IPS-15b (cell line): ENCODE measurements around the gene PSKH1.
"Not testable (repeated sequence)": the region's sequence is repeated elsewhere in the genome, so short reads cannot be mapped to it uniquely, and the experiment has no call there.

Experiments used
- H3K27me3 ChIP-seq: one replicate; pipeline ENCODE4 v1.6.1; 2013; ENCODE audit warnings: low read length; ENCODE audit not compliant: control insufficient read depth, insufficient read depth
- H3K36me3 ChIP-seq: one replicate; pipeline ENCODE4 v1.6.1; 2013; ENCODE audit warnings: low read length; ENCODE audit not compliant: control insufficient read depth, insufficient read depth
- H3K4me1 ChIP-seq: one replicate; pipeline ENCODE4 v1.6.1; 2013; ENCODE audit warnings: mild to moderate bottlenecking, low read length; ENCODE audit not compliant: control insufficient read depth, insufficient read depth
- H3K4me3 ChIP-seq: one replicate; pipeline ENCODE4 v1.5.1; 2013; ENCODE audit warnings: low read depth, low read length
- H3K9ac ChIP-seq: one replicate; pipeline ENCODE4 v1.6.1; 2013; ENCODE audit warnings: low read depth, mild to moderate bottlenecking, low read length
- H3K9me3 ChIP-seq: one replicate; pipeline ENCODE4 v1.6.1; 2013; ENCODE audit warnings: mild to moderate bottlenecking, low read length; ENCODE audit not compliant: control insufficient read depth, insufficient read depth

PSKH1 gene

DNA sequence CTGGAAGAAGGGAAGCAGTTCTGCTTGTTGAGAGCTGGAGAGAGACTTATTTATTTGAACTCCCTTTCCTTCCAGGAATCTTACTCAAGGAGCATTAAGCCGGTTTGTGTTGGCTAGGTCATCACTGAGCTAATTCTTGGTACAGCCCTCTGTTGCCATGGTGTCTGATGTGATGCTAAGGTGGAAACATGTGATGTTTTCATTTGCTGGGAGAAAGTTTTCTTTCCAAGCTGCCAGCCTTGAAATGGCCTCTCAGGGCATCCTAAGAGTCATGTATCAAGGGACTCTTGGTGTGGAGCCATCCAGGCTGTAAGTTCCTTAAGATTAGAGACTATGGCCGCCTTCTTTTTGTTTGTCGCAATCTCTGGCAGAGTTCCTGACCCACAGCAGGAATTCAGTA lies 4.2 kb downstream of the PSKH1 start:
- Histone ChIP-seq H3K4me3 (no peak overlapping the region), H3K36me3 (no peaks in the 10 kb centered on the region), H3K9ac (no peak overlapping the region), H3K4me1 (peaks cover 4% of the 10 kb centered on the region), H3K9me3 (no peaks in the 10 kb centered on the region), H3K27me3 (no peaks in the 10 kb centered on the region)

- H3K27me3 ChIP-seq: no peaks in the 10 kb centered on the region
- H3K4me1 ChIP-seq: no peaks in the 10 kb centered on the region
- H3K4me3 ChIP-seq: no peak overlapping the region
- H3K9ac ChIP-seq: no peak overlapping the region
- H3K9me3 ChIP-seq: no peaks in the 10 kb centered on the region
- H3K36me3 ChIP-seq: no peaks in the 10 kb centered on the region
Measured at GRCh38 chr16:67901734-67902133, 8.7 kb downstream of the PSKH1 start.

- no peaks in the 10 kb centered on the region for H3K9me3 ChIP-seq
Measured at GRCh38 chr16:67902831-67903230, 9.8 kb downstream of the PSKH1 start.

GRCh38 chr16:67907397-67908180 lies 14.5 kb downstream of the PSKH1 start:
- peaks cover 15% of the 10 kb centered on the region for H3K36me3 ChIP-seq
- H3K9me3 ChIP-seq: no peaks in the 10 kb centered on the region
- no peak overlapping the region for H3K4me3 ChIP-seq
- H3K4me1 ChIP-seq: no peaks in the 10 kb centered on the region
- no peak overlapping the region for H3K9ac ChIP-seq
- no peaks in the 10 kb centered on the region for H3K27me3 ChIP-seq

More at GRCh38 chr16:67902831-67903230, 9.8 kb downstream of the PSKH1 start:
- Histone ChIP-seq H3K36me3 (no peaks in the 10 kb centered on the region), H3K4me3 (no peak overlapping the region), H3K27me3 (no peaks in the 10 kb centered on the region), H3K4me1 (no peaks in the 10 kb centered on the region), H3K9ac (no peak overlapping the region)

GRCh38 chr16:67909056-67909742 lies 16.1 kb downstream of the PSKH1 start:
- Histone ChIP-seq H3K36me3 (peaks cover 15% of the 10 kb centered on the region), H3K9ac (no peak overlapping the region), H3K27me3 (no peaks in the 10 kb centered on the region), H3K4me1 (no peaks in the 10 kb centered on the region), H3K4me3 (no peak overlapping the region), H3K9me3 (no peaks in the 10 kb centered on the region)

- H3K27me3 ChIP-seq: no peaks in the 10 kb centered on the region
- H3K4me3 ChIP-seq: no peak overlapping the region
- H3K9ac ChIP-seq: no peak overlapping the region
- H3K36me3 ChIP-seq: peaks cover 15% of the 10 kb centered on the region
- peaks cover 2% of the 10 kb centered on the region for H3K4me1 ChIP-seq
- no peaks in the 10 kb centered on the region for H3K9me3 ChIP-seq
Measured at GRCh38 chr16:67910158-67910557, 17.1 kb downstream of the PSKH1 start.

GRCh38 chr16:67914758-67915495 lies 21.9 kb downstream of the PSKH1 start:
- Histone ChIP-seq H3K9ac (no peak overlapping the region), H3K4me3 (no peak overlapping the region), H3K9me3 (no peaks in the 10 kb centered on the region), H3K36me3 (peaks cover 14% of the 10 kb centered on the region), H3K4me1 (peaks cover 5% of the 10 kb centered on the region), H3K27me3 (no peaks in the 10 kb centered on the region)

DNA sequence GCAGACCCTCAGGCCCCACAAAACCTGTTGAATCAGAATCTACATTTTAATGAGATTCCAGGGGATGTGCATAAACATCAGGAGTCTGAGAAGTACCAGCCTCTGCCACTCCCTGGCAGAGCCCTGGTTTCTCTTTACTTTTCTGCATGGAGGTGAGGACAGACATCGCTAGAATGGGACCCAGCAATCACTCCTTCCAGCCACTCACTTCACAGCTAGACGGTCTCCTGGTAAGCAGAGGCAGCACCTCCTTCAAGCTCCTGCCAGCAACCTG lies 22.4 kb downstream of the PSKH1 start:
- H3K9me3 ChIP-seq, H3K4me3 ChIP-seq, H3K4me1 ChIP-seq, H3K9ac ChIP-seq, H3K27me3 ChIP-seq: not testable (repeated sequence)
- H3K36me3 ChIP-seq: peaks cover 11% of the 10 kb centered on the region

DNA sequence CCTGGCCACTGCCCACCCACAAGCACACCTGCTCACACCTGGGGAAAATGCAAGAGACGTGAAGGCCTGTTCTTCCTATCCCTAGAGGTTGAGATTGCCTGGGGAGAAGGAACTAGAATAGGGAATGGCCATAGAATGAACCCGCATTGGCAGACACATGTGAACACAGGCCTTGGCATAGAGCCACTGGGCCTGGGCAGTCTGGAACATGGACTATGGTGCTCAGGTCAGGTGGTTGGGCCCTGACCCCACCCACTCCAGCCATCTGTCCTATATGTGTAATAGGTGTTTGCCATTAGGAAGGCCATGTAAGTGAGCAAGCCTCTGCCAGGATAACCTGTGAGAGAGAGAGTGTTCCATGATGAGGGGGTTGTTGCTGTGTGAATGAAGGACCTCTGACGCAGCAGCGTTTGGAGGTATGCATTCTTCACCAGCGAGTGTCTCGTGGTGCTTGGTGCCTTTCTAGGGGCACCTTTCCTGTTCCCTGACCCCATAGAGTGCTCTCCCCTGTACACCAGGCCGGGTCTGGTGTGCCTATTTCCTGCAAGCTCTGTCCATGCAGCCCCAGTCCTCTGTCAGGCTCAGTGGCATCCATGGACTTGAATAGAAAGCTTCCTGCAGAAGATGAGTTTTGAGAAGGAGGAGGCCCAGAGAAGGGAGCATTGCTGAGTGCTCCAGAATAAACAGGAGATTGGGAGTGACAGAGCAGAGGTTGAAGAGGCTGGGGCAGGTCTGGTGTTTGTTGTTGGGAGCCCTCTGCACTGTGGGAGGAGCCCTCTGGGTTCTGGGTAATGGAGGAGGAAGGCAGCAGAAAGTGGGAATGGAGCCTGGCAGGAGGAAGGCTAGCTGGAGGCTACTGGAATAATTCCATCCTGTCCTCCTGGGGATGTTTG lies 23.0 kb downstream of the PSKH1 start:
- Histone ChIP-seq H3K9me3 (no peaks in the 10 kb centered on the region), H3K27me3 (no peaks in the 10 kb centered on the region), H3K36me3 (peaks cover 11% of the 10 kb centered on the region), H3K4me1 (peaks cover 5% of the 10 kb centered on the region), H3K9ac (no peak overlapping the region), H3K4me3 (no peak overlapping the region)

DNA sequence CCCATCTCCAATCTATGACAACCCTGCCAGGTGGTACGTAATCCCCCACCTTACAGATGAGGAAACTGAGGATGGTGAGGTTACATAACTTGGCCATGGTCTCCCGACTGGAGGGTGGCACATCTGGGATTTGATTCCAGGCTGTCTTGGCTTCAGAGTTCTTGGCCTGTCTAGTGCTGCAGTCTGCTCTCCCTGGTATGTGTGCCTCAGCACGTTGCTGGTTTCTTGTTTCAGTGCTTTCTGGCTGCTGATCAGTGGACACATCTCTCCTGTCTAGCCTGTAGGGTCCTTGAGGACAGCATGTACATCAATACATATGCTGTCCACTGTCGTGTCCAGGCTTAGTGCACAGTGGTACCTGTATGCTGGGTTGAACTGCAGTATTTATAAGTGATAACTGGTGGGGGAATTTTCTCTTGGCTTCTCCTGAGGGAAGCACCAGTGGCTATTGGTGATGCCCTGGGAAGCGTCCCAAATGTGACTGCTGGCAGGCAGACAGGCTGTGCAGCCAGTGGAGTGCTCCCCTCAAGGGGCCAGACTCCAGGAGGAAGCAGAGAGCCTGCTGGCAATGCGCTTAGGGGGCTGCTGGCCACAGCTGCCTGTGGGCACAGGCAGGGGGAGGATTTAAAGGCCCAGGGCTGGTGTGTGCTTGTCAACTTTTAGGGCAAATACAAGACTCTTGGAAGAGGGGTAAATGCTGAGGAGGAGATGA lies 24.2 kb downstream of the PSKH1 start:
- no peak overlapping the region for H3K4me3 ChIP-seq
- H3K4me1 ChIP-seq: peaks cover 5% of the 10 kb centered on the region
- no peaks in the 10 kb centered on the region for H3K9me3 ChIP-seq
- no peak overlapping the region for H3K9ac ChIP-seq
- H3K27me3 ChIP-seq: no peaks in the 10 kb centered on the region
- H3K36me3 ChIP-seq: peaks cover 11% of the 10 kb centered on the region

GRCh38 chr16:67917852-67918236 lies 24.8 kb downstream of the PSKH1 start:
- Histone ChIP-seq H3K9me3 (no peaks in the 10 kb centered on the region), H3K4me3 (no peak overlapping the region), H3K36me3 (peaks cover 11% of the 10 kb centered on the region), H3K4me1 (peaks cover 5% of the 10 kb centered on the region), H3K9ac (no peak overlapping the region), H3K27me3 (no peaks in the 10 kb centered on the region)
